GM23338 (cell line): ENCODE data around the gene TLE3. TPM values are rescaled to one million over a fixed set of nuclear protein-coding genes. Genes with fewer than 3 reads are reported as not detected.

Experiments
- ATAC-seq: fragments of 200-7000 bp; cut with Tn5 transposase; 3 replicates; pipeline ENCODE4 v1.9.1; 2020
- DNase-seq: peaks from one replicate; pipeline ENCODE4 v3.0.0-alpha.2; 2015; ENCODE audit warnings: low spot score
- H2AFZ ChIP-seq: fragments of 200-600 bp; sonication (generic); 2 replicates; pipeline ENCODE4 v1.8.0; 2016; ENCODE audit warnings: antibody characterized with exemption, mild to moderate bottlenecking, moderate library complexity
- H3F3A ChIP-seq: fragments of 200-600 bp; sonication (generic); replicated peaks from 2 replicates; pipeline ENCODE4 v1.8.0; 2017; ENCODE audit warnings: antibody characterized with exemption, mixed run types, low read depth
- H3K27ac ChIP-seq: fragments of 200-600 bp; sonication (generic); 2 replicates; pipeline ENCODE4 v1.6.1; 2016; ENCODE audit warnings: low read depth
- H3K27me3 ChIP-seq: fragments of 200-600 bp; sonication (generic); 2 replicates; pipeline ENCODE4 v1.8.0; 2016; ENCODE audit warnings: mild to moderate bottlenecking, mixed run types, moderate library complexity; ENCODE audit not compliant: insufficient read depth
- H3K36me3 ChIP-seq: fragments of 200-600 bp; sonication (generic); 2 replicates; pipeline ENCODE4 v1.8.0; 2016; ENCODE audit warnings: mild to moderate bottlenecking; ENCODE audit not compliant: insufficient read depth
- H3K4me1 ChIP-seq: fragments of 200-600 bp; sonication (generic); 2 replicates; pipeline ENCODE4 v1.8.0; 2016; ENCODE audit warnings: mild to moderate bottlenecking, moderate library complexity; ENCODE audit not compliant: insufficient read depth
- H3K4me2 ChIP-seq: fragments of 200-600 bp; sonication (generic); 2 replicates; pipeline ENCODE4 v1.7.1; 2017; ENCODE audit warnings: mixed run types
- H3K4me3 ChIP-seq: fragments of 200-600 bp; sonication (generic); 2 replicates; pipeline ENCODE4 v1.6.1; 2016; ENCODE audit warnings: mixed run types
- H3K79me2 ChIP-seq: fragments of 200-600 bp; sonication (generic); replicated peaks from 2 replicates; pipeline ENCODE4 v1.8.0; 2017; ENCODE audit warnings: mild to moderate bottlenecking; ENCODE audit not compliant: insufficient read depth
- H3K9me2 ChIP-seq: fragments of 200-600 bp; sonication (generic); 2 replicates; pipeline ENCODE4 v1.8.0; 2017; ENCODE audit not compliant: insufficient read depth
- H4K20me1 ChIP-seq: fragments of 200-600 bp; sonication (generic); replicated peaks from 2 replicates; pipeline ENCODE4 v1.8.0; 2017; ENCODE audit warnings: mild to moderate bottlenecking; ENCODE audit not compliant: insufficient read depth
- H3K27ac Mint-ChIP-seq: 2 replicates; pipeline ENCODE4 v1.8.0; 2020; ENCODE audit warnings: inconsistent platforms, mild to moderate bottlenecking, moderate library complexity, mixed read lengths
- H3K27me3 Mint-ChIP-seq: 3 replicates; pipeline ENCODE4 v1.8.0; 2022; ENCODE audit warnings: low read depth, mild to moderate bottlenecking, moderate library complexity, mixed read lengths, inconsistent platforms; ENCODE audit not compliant: insufficient read depth, poor library complexity
- H3K36me3 Mint-ChIP-seq: 3 replicates; pipeline ENCODE4 v1.8.0; 2021; ENCODE audit warnings: low read depth, mild to moderate bottlenecking, inconsistent platforms, moderate library complexity, mixed read lengths
- H3K4me1 Mint-ChIP-seq: 3 replicates; pipeline ENCODE4 v1.8.0; 2020; ENCODE audit warnings: mild to moderate bottlenecking, inconsistent platforms, mixed read lengths
- H3K4me3 Mint-ChIP-seq: 3 replicates; pipeline ENCODE4 v1.8.0; 2021; ENCODE audit warnings: moderate library complexity, mild to moderate bottlenecking, inconsistent platforms, mixed read lengths
- H3K9me3 Mint-ChIP-seq: 3 replicates; pipeline ENCODE4 v1.8.0; 2020; ENCODE audit warnings: moderate library complexity, mild to moderate bottlenecking, inconsistent platforms, mixed read lengths
- CREB1 ChIP-seq: fragments of 250-450 bp; sonication (Bioruptor Pico); IDR thresholded peaks from 2 replicates; pipeline ENCODE4 v1.5.0; 2020; ENCODE audit warnings: low read depth, mild to moderate bottlenecking, moderate library complexity
- EZH2 ChIP-seq: fragments of 200-600 bp; sonication (generic); IDR thresholded peaks from one replicate; pipeline ENCODE4 v1.8.0; 2017; ENCODE audit warnings: antibody characterized with exemption, mild to moderate bottlenecking, low read depth; ENCODE audit not compliant: unreplicated experiment
- EZH2phosphoT487 ChIP-seq: fragments of 200-600 bp; sonication (generic); IDR thresholded peaks from one replicate; pipeline ENCODE4 v1.8.1; 2018; ENCODE audit warnings: antibody characterized with exemption; ENCODE audit not compliant: unreplicated experiment
- JUNB ChIP-seq: IDR thresholded peaks from one replicate; pipeline ENCODE4 v1.6.1; 2016; ENCODE audit warnings: antibody characterized with exemption; ENCODE audit not compliant: unreplicated experiment
- NANOG ChIP-seq: IDR thresholded peaks from 2 replicates; pipeline ENCODE4 v1.6.1; 2016; ENCODE audit warnings: antibody characterized with exemption, borderline replicate concordance
- POLR2AphosphoS5 ChIP-seq: IDR thresholded peaks from 2 replicates; pipeline ENCODE4 v1.6.1; 2016; ENCODE audit warnings: antibody characterized with exemption, low read depth
- STAT1 ChIP-seq: IDR thresholded peaks from one replicate; pipeline ENCODE4 v1.6.1; 2016; ENCODE audit warnings: antibody characterized with exemption; ENCODE audit not compliant: unreplicated experiment
- ZNF114 ChIP-seq: fragments of 250-450 bp; sonication (Bioruptor Pico); IDR thresholded peaks from 2 replicates; pipeline ENCODE4 v1.5.0; 2020; ENCODE audit warnings: mild to moderate bottlenecking, moderate library complexity
- ZNF331 ChIP-seq: fragments of 250-450 bp; sonication (Bioruptor Pico); IDR thresholded peaks from 2 replicates; pipeline ENCODE4 v1.5.0; 2020; ENCODE audit warnings: low read depth, mild to moderate bottlenecking, moderate library complexity
- polyA plus RNA-seq: library from polyadenylated mRNA; unstranded; fragments of >200 nt; fragmentation: Nextera tagmentation; extraction: Ambion mirVana; gene quantifications from 2 replicates; pipeline ENCODE4 v1.2.1, GENCODE V29; 2016
- total RNA-seq: library from RNA; depleted of rRNA; stranded (reverse); fragments of >200 nt; shearing (Covaris generic); gene quantifications from 2 replicates; pipeline ENCODE4 v1.2.3, GENCODE V29; 2014
- TF ChIP-seq, protein P1 (sequence below): IDR thresholded peaks from one replicate; pipeline ENCODE4 v1.6.1; 2018; ENCODE audit warnings: antibody characterized with exemption; ENCODE audit not compliant: unreplicated experiment
- TF ChIP-seq, protein P2 (sequence below): fragments of 250-450 bp; sonication (Bioruptor Pico); IDR thresholded peaks from 2 replicates; pipeline ENCODE4 v1.5.0; 2020; ENCODE audit warnings: mild to moderate bottlenecking, moderate library complexity
- TF ChIP-seq, protein P3 (sequence below), 2 experiments: fragments of 200-600 bp in 1 of 2; sonication (generic) in 1 of 2; conservative IDR thresholded peaks; 2 replicates each; pipeline versions ENCODE4 v1.5.1 to v1.6.1; 2016 to 2017; ENCODE audit warnings: antibody characterized with exemption in 2 of 2, low read depth in 2 of 2, mild to moderate bottlenecking in 2 of 2, moderate library complexity in 1 of 2
- TF ChIP-seq, protein P4 (sequence below): IDR thresholded peaks from 2 replicates; pipeline ENCODE4 v1.6.1; 2016; ENCODE audit warnings: antibody characterized with exemption

The TLE3 gene
- total and polyA plus RNA-seq, 2 experiments from 2014 or later, result 10.4 to 79.5 TPM

DNA sequence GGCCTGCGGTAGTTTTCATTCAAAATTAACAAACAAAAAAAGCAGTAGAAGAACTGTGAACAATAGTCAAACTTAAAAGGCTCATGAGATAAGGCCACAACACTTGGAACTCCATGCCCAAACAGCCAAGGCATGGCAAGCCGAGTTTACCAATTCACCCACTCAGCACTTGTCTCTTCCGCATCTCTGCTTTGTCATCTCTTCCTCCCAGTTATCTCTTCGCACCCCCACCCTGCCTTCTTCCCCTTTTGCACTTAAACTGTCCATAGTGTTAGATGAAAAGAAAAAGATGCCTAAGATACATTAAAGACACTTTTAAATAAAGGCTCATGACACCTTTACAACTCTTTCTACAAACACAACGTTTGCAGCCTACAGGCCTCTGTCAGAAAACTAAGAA lies 11.1 kb downstream of the TLE3 start:
- Histone ChIP-seq H3K79me2 (peaks cover 89% of the 10 kb centered on the region), H2AFZ (no peak overlapping the region), H3K9me2 (no peaks in the 10 kb centered on the region), H4K20me1 (peaks cover 52% of the 10 kb centered on the region), H3K4me2 (no peak overlapping the region), H3K4me1 (peaks cover 81% of the 10 kb centered on the region), H3F3A (no peaks in the 10 kb centered on the region), H3K36me3 (no peaks in the 10 kb centered on the region; the same call in 1 of the 2 replicates), H3K4me3 (no peak overlapping the region), H3K27me3 (peaks cover 9% of the 10 kb centered on the region), H3K27ac (no peak overlapping the region)
- H3K27me3 Mint-ChIP-seq, result peaks cover 14% of the 10 kb centered on the region
- DNase-seq (no peak), ATAC-seq (no peak)
- peaks cover 73% of the 10 kb centered on the region for H3K36me3 Mint-ChIP-seq
- H3K4me3 Mint-ChIP-seq, result no peak overlapping the region
- TF ChIP-seq NANOG (no peak), EZH2 (no peak), EZH2phosphoT487 (no peak), CREB1 (no peak), ZNF114 (no peak), STAT1 (no peak), JUNB (no peak), POLR2AphosphoS5 (no peak), ZNF331 (CRISPR knock-in tag) (no peak)
- TF ChIP-seq, protein P1, sequence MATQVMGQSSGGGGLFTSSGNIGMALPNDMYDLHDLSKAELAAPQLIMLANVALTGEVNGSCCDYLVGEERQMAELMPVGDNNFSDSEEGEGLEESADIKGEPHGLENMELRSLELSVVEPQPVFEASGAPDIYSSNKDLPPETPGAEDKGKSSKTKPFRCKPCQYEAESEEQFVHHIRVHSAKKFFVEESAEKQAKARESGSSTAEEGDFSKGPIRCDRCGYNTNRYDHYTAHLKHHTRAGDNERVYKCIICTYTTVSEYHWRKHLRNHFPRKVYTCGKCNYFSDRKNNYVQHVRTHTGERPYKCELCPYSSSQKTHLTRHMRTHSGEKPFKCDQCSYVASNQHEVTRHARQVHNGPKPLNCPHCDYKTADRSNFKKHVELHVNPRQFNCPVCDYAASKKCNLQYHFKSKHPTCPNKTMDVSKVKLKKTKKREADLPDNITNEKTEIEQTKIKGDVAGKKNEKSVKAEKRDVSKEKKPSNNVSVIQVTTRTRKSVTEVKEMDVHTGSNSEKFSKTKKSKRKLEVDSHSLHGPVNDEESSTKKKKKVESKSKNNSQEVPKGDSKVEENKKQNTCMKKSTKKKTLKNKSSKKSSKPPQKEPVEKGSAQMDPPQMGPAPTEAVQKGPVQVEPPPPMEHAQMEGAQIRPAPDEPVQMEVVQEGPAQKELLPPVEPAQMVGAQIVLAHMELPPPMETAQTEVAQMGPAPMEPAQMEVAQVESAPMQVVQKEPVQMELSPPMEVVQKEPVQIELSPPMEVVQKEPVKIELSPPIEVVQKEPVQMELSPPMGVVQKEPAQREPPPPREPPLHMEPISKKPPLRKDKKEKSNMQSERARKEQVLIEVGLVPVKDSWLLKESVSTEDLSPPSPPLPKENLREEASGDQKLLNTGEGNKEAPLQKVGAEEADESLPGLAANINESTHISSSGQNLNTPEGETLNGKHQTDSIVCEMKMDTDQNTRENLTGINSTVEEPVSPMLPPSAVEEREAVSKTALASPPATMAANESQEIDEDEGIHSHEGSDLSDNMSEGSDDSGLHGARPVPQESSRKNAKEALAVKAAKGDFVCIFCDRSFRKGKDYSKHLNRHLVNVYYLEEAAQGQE, result no peak
- TF ChIP-seq, protein P2, sequence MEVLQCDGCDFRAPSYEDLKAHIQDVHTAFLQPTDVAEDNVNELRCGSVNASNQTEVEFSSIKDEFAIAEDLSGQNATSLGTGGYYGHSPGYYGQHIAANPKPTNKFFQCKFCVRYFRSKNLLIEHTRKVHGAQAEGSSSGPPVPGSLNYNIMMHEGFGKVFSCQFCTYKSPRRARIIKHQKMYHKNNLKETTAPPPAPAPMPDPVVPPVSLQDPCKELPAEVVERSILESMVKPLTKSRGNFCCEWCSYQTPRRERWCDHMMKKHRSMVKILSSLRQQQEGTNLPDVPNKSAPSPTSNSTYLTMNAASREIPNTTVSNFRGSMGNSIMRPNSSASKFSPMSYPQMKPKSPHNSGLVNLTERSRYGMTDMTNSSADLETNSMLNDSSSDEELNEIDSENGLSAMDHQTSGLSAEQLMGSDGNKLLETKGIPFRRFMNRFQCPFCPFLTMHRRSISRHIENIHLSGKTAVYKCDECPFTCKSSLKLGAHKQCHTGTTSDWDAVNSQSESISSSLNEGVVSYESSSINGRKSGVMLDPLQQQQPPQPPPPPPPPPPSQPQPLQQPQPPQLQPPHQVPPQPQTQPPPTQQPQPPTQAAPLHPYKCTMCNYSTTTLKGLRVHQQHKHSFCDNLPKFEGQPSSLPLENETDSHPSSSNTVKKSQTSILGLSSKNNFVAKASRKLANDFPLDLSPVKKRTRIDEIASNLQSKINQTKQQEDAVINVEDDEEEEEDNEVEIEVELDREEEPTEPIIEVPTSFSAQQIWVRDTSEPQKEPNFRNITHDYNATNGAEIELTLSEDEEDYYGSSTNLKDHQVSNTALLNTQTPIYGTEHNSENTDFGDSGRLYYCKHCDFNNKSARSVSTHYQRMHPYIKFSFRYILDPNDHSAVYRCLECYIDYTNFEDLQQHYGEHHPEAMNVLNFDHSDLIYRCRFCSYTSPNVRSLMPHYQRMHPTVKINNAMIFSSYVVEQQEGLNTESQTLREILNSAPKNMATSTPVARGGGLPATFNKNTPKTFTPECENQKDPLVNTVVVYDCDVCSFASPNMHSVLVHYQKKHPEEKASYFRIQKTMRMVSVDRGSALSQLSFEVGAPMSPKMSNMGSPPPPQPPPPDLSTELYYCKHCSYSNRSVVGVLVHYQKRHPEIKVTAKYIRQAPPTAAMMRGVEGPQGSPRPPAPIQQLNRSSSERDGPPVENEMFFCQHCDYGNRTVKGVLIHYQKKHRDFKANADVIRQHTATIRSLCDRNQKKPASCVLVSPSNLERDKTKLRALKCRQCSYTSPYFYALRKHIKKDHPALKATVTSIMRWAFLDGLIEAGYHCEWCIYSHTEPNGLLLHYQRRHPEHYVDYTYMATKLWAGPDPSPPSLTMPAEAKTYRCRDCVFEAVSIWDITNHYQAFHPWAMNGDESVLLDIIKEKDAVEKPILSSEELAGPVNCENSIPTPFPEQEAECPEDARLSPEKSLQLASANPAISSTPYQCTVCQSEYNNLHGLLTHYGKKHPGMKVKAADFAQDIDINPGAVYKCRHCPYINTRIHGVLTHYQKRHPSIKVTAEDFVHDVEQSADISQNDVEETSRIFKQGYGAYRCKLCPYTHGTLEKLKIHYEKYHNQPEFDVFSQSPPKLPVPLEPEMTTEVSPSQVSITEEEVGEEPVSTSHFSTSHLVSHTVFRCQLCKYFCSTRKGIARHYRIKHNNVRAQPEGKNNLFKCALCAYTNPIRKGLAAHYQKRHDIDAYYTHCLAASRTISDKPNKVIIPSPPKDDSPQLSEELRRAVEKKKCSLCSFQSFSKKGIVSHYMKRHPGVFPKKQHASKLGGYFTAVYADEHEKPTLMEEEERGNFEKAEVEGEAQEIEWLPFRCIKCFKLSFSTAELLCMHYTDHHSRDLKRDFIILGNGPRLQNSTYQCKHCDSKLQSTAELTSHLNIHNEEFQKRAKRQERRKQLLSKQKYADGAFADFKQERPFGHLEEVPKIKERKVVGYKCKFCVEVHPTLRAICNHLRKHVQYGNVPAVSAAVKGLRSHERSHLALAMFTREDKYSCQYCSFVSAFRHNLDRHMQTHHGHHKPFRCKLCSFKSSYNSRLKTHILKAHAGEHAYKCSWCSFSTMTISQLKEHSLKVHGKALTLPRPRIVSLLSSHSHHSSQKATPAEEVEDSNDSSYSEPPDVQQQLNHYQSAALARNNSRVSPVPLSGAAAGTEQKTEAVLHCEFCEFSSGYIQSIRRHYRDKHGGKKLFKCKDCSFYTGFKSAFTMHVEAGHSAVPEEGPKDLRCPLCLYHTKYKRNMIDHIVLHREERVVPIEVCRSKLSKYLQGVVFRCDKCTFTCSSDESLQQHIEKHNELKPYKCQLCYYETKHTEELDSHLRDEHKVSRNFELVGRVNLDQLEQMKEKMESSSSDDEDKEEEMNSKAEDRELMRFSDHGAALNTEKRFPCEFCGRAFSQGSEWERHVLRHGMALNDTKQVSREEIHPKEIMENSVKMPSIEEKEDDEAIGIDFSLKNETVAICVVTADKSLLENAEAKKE (CRISPR knock-in tag), result no peak
- TF ChIP-seq, protein P3, sequence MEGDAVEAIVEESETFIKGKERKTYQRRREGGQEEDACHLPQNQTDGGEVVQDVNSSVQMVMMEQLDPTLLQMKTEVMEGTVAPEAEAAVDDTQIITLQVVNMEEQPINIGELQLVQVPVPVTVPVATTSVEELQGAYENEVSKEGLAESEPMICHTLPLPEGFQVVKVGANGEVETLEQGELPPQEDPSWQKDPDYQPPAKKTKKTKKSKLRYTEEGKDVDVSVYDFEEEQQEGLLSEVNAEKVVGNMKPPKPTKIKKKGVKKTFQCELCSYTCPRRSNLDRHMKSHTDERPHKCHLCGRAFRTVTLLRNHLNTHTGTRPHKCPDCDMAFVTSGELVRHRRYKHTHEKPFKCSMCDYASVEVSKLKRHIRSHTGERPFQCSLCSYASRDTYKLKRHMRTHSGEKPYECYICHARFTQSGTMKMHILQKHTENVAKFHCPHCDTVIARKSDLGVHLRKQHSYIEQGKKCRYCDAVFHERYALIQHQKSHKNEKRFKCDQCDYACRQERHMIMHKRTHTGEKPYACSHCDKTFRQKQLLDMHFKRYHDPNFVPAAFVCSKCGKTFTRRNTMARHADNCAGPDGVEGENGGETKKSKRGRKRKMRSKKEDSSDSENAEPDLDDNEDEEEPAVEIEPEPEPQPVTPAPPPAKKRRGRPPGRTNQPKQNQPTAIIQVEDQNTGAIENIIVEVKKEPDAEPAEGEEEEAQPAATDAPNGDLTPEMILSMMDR (conservative IDR thresholded peaks at IDR 0.05; ENCODE audit: low read depth in 2 of 2), result no peak
- TF ChIP-seq, protein P4, sequence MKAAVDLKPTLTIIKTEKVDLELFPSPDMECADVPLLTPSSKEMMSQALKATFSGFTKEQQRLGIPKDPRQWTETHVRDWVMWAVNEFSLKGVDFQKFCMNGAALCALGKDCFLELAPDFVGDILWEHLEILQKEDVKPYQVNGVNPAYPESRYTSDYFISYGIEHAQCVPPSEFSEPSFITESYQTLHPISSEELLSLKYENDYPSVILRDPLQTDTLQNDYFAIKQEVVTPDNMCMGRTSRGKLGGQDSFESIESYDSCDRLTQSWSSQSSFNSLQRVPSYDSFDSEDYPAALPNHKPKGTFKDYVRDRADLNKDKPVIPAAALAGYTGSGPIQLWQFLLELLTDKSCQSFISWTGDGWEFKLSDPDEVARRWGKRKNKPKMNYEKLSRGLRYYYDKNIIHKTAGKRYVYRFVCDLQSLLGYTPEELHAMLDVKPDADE, result no peak
- no peak overlapping the region for H3K27ac Mint-ChIP-seq
- no peaks in the 10 kb centered on the region for H3K9me3 Mint-ChIP-seq
- peaks cover 94% of the 10 kb centered on the region for H3K4me1 Mint-ChIP-seq
